Measurements from ENCODE around the gene MAP3K3.

The MAP3K3 gene

DNA sequence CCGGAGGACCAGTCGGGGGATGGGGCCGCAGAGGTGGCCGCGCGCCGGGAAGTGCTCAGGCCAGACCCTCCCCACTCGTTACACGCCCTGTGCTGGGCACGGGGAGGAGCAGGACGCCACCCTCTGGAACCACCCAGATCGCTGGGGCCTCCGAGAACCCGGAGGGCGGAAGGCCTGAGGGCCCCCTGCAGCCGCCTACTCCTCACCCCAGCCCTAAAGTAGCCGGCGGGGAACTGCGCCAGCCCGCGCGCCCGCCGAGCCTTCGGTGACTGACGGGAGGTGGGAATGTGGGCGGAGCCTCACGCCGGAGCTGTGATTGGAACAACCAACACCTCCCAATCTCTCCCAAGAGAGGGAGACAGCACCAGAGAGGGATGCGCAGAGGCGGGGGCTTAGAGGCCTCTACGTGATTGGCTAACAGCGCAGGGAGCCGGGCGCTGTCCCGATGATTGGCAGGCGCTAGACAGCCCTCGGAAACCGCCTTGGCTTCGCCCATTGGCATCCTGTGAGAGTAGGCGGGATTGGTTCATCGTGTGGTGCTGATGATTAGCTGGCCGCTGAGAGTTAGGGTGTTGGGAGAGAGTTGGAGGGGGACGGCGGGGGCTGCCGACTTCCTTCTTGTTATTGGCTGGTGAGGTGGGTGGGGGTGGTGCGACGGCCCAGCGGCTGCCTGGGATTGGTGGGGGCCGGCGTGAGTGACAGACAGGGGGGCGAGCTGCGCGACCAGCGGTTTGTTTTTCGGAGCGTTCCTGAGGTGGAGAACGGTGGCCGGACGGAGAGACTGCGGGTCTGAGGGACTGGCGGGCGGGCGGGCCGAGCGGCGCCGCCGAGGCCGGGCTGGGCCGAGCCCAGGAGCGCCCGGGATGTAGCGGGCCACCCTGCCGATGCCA lies at the start of gene MAP3K3:
TSS of gene MAP3K3 (plus strand) at position 734 of the 890 bp plus-strand sequence. CDS start 343 bp downstream, outside the sequence.
- peak; percentile 93 to 97 for DNase-seq (ENCODE audit: low read depth in 2 of 2)

GRCh38 chr17:63573634-63574033 lies 48.6 kb upstream of the MAP3K3 start:
- no peak for DNase-seq (ENCODE audit: low read depth in 2 of 2)

- no peak for DNase-seq (ENCODE audit: low read depth in 2 of 2)
Measured at GRCh38 chr17:63578027-63578768, 44.0 kb upstream of the MAP3K3 start.

- no peak for DNase-seq (ENCODE audit: low read depth in 2 of 2)
Measured at GRCh38 chr17:63578769-63579111, 43.5 kb upstream of the MAP3K3 start.

GRCh38 chr17:63579633-63580032 lies 42.6 kb upstream of the MAP3K3 start:
- DNase-seq (ENCODE audit: low read depth in 2 of 2), result no peak

DNA sequence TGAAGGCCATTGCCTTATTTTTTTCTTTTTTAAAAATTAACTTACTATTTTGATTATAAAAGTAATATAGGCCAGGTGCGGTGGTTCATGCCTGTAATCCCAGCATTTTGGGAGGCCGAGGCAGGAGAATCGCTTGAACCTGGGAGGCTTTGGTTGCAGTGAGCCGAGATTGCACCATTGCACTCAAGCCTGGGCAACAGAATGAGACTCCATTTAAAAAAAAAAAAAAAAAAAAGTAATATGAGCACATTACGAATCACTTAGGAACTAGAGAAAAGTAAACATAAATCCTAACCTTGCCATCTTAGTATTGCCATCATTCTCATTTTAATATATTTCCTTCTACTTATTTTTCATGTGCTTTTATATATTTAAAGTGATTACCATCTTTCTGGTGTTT lies 34.4 kb upstream of the MAP3K3 start:
- no peak for DNase-seq (ENCODE audit: low read depth in 2 of 2)

DNA sequence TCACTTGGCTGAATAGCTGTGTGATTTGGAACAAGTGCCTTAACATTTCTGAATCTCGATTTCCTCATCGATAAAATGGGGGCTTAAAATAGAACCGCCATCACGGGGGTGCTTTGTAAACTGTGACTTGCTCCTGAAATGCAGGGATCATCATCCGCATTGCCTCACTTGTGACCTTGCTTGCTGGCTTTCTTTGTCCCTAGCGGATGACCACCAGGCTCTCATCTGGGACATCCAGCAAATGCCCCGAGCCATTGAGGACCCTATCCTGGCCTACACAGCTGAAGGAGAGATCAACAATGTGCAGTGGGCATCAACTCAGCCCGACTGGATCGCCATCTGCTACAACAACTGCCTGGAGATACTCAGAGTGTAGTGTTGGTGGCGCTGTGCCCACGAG lies 33.4 kb upstream of the MAP3K3 start:
- DNase-seq (ENCODE audit: low read depth in 2 of 2), result no peak

DNA sequence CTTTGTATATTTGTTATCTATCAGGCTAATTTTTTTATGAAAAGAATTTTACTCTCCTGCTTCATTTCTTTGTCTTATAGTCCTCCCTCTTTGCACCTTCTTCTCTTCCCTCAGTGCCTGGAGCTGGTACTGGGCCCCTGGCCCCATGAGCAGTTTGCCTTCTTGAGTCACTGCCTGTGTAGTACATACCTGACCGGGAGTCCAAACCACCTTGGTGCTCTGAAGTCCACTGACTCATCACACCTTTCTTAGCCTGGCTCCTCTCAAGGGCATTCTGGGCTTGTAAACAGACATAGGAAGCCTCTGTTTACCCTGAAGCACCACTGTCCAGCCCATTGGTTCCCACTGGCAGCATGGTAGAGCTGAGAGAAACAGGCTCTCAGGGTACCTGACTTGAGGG lies 32.6 kb upstream of the MAP3K3 start:
- DNase-seq (ENCODE audit: low read depth in 2 of 2), result no peak

- DNase-seq (ENCODE audit: low read depth in 2 of 2), result no peak
Measured at GRCh38 chr17:63592797-63593196, 29.4 kb upstream of the MAP3K3 start.

DNA sequence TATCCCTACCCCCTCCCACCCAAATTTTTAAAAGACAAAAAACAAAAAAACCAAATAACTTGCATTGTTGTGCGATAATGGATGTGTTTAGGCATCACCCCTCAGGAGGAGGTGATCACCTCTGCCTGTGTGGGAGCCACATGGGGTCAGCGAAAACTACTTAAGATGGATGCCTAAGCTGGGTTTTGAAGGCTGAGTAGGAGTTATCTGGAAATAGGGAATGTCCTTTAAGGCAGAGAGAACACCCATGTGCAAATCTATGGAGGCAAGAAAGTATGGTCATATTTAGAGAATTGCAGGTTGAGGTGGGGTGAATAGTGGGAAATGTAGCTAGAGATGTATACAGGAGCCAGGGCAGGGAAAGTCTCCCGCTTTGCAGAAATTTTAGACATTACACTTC lies 27.1 kb upstream of the MAP3K3 start:
- DNase-seq (ENCODE audit: low read depth in 2 of 2), result no peak

DNA sequence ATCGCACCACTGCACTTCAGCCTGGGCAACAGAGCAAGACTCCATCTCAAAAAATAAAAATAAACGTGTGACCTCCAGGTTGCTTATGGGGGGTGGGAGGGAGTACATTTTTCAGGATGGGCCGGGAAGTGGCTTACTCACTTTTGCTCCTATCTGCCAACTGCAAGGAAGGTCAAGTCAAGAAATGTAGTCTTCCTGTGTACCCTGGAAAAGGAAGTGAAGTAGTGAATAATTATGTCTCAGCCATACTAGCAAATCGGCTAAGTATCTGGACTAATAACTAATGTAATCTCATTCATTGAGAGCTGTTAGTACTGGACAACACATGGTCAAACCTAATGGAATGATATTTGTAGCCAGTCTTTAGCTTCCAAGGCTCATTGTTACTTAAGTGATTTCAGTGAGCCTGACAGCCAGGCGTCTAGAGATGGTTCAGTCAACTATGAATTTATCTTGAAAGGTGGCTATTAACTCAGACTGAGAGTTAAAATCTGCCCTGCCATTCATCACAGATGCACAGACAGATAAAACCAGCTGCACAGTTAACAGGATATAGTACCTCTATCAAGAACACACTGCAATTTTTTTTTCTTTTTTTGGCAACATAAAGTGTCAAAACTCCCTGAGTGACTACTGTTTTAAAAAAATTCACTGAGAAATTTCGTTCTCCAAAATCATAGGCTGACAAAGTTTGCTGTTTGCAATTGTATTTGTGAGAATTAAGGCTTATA lies 25.2 kb upstream of the MAP3K3 start:
- no peak for DNase-seq (ENCODE audit: low read depth in 2 of 2)

DNA sequence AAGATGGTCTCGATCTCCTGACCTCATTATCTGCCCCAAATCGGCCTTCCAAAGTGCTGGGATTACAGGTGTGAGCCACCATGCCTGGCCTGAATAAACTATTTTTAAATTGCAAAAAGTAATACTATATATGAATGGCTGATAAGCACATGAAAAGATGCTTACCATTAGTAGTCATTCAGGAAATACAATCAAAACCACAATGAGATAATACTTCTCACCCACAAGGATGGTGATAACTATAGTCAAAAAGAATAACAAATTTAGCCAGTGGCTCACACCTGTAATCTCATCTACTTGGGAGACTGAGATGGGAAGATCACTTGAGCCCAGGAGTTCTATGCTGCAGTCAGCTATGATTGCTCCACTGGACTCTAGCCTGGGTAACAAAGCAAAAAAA lies 23.9 kb upstream of the MAP3K3 start:
- no peak for DNase-seq (ENCODE audit: low read depth in 2 of 2)

DNA sequence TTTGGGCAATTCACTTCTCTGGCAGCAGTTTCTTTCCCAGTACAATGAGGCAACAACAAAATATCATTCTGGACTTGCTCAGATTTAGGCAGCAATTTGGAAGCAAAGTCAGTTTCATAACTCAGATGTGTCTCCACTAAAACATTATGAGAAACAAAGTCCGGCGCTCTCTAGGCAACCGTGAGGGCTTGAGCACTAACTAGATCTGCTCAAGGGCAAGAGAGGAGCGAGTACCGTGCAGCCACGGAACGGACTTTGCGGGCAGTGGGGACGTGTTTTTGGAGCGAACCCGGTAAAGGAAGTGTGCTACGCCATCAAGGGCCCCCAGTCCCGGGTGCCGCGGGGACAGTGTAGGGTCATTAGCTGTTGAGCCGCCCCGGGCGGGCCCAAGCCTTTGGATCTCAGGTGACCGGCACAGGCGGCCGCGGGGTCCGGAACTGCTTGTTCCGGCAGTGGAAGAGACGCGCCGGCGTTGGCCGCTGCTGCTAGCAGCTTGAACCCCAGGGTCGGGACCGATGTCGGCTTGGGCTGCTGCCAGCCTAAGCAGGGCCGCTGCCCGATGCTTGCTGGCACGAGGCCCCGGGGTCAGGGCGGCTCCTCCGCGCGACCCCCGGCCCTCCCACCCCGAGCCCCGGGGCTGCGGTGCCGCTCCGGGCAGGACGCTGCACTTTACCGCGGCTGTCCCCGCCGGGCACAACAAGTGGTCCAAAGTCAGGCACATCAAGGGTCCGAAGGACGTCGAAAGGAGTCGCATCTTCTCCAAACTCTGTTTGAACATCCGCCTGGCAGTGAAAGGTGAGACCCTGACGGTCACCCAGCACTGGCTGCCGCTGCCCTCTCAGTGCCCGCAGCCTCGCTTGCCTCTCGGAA lies 21.4 kb upstream of the MAP3K3 start, which contains the start of gene TACO1:
TSS of gene TACO1 (plus strand) at position 327 of the 870 bp plus-strand sequence. CDS start at position 516, 189 bp downstream.
- DNase-seq (ENCODE audit: low read depth in 2 of 2), result peak; percentile 63 to 69

DNA sequence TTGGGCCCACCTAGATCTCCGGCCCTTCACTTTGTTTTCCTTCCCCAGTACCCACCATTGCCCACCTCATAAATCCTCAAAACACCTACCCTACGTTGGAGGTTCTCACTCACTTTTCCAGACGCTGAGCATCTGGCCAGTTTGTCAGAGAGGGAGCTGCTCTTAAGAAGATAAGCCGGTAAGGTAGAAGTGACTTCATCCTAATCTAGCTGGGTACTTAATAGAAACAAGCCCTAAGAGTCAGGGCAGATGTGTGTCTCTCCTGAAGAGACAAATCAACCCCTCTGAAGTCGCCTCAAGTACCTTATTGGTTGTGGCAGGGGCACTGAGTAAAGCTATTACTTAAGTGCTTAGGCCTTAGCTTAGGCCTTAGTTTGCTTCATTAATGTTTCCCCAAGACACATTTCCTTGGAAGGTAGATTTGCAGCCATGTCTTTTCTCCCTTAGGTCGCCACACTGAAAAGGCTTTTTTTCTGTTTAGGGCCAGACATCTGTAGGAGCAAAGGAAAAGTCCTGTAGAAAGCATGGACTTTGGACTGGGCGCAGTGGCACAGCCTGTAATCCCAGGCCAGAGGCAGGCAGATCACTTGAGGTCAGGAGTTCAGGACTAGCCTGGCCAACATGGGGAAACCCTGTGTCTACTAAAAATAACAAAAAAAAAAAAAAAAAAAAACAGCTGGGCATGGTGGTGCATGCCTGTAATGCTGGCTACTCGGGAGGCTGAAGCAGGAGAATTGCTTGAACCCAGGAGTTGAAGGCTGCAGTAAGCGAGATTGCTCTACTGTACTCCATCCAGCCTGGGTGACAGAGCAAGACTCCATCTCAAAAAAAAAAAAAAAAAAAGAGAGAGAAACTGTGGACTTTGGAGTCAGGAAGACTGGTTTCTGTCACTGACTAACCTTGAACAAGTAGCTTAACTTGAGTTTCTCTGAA lies 20.5 kb upstream of the MAP3K3 start:
- no peak for DNase-seq (ENCODE audit: low read depth in 2 of 2)

DNA sequence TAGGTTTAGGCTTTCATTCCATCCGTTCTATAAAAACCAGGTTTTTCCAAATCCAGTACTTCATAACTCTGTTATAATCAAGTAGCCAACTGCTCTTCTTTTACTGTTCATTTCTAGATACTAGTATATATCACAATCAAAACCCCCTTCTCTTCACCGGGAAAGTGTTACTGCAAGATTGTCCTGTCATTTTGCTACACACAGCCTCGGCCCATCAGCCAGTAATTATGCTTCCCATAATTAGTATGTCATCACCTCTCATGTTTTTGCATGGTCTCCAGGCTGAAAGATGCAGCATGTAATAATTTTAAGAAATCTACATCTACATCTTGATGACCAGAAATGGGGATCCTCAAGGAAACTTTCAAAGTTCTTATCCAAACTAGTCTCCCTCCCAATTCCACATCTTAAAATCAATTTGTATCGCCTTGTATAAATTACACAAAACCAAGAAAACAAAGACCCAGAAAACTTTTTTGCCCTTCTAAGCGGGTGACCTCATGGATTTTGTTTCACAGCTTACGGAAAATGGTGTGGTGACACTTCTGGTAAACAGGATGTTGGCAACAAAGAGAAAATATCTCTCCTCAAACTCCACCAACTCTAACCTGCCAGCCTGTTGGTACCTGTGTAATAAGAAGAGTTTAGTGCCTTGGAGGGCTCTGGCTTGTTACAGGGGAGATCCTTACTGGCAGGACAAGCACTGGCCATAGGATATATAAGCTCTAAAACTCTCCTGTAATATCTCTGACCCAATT lies 12.2 kb upstream of the MAP3K3 start:
- DNase-seq (ENCODE audit: low read depth in 2 of 2), result no peak

GRCh38 chr17:63610854-63611253 lies 11.4 kb upstream of the MAP3K3 start:
- no peak for DNase-seq (ENCODE audit: low read depth in 2 of 2)

DNA sequence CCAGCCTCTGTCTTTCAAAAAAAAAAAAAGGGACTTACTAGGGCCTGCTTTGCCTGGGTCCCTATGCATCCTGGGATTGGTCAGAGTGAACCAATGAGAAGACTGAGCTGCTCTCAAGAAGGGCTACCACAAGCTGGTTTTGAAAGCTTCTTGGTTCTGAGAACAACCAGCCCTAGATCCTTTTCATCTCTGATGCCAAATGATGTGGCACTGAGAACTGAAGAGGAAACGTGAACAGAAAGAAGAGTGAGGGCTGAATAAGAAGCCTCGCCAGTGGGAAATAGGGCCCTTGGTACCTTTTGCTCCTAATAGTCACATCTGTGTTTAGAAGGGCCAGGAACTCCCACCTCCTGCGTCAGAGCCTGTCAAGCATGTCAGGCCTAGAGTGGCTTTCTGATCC lies 10.9 kb upstream of the MAP3K3 start:
- peak in 1 of 2 donors; percentile 6 for DNase-seq (ENCODE audit: low read depth in 2 of 2)

GRCh38 chr17:63613663-63614062 lies 8.6 kb upstream of the MAP3K3 start:
- no peak for DNase-seq (ENCODE audit: low read depth in 2 of 2)

DNA sequence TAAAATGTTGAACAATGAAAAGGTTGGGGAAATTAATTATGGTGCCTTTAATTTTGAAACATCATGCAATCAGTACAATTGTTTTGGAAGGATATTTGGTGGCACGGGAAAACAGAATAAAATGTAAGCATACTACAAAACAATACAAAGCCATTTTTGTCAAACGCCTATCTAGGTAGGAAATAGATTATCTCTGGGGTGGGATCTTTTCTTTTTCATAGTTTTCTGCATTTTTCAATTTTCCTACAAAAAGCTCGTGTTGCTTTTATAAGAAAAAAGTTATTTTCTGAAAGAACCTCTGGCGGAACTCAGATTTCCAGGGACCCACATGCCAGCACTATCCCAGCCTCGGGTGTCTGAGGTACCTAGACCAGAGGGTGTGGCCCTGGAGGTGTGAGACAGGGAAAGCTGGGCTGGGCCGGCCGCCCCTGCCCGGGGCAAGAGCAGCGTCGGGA lies 961 bp upstream of the MAP3K3 start:
- DNase-seq (ENCODE audit: low read depth in 2 of 2), result no peak

All from stimulated activated CD4-positive, alpha-beta T cell treated with anti-CD3 and anti-CD28 coated beads, Interleukin-15, amount 100 ng/mL, for 48 hours (primary cell).